Transverse colon (tissue), 4 donors: Measurements from ENCODE around the gene NLGN2.

Source experiments
- CTCF ChIP-seq, 5 experiments: fragments of 200-600 bp in 3 of 5; fragments of 450-650 bp in 2 of 5; sonication (generic) in 3 of 5; IDR thresholded peaks; 1 replicate in 2 of 5; 2 replicates in 3 of 5; pipeline ENCODE4 v1.5.1; 2016 to 2017; ENCODE audit warnings: antibody characterized with exemption in 5 of 5, inconsistent platforms in 3 of 5, mild to moderate bottlenecking in 2 of 5, moderate library complexity in 1 of 5
- EP300 ChIP-seq: sonication (generic); formaldehyde crosslinking; IDR thresholded peaks from one replicate; pipeline ENCODE4 v1.6.1; 2017; ENCODE audit warnings: antibody characterized with exemption, low read depth
- POLR2A ChIP-seq: fragments of 450-650 bp; IDR thresholded peaks from one replicate; pipeline ENCODE4 v1.6.1; 2016; ENCODE audit warnings: antibody characterized with exemption, mild to moderate bottlenecking, moderate library complexity
- POLR2AphosphoS5 ChIP-seq, 3 donors: sonication (generic); formaldehyde crosslinking; IDR thresholded peaks; one replicate each; pipeline ENCODE4 v1.6.1; 2016; ENCODE audit warnings: antibody characterized with exemption in 3 of 3

- TF ChIP-seq CTCF (IDR thresholded peaks at IDR 0.05) (no peak), POLR2A (no peak), POLR2AphosphoS5 (IDR thresholded peaks at IDR 0.05) (no peak), EP300 (no peak)
Measured at GRCh38 chr17:7429722-7430121, 22.1 kb downstream of the NLGN2 start.
